Stimulated activated CD8-positive, alpha-beta memory T cell treated with anti-CD3 and anti-CD28 coated beads, Interleukin-7, amount 100 ng/mL, for 48 hours (primary cell): ENCODE measurements around the gene MRPL40.
"Not testable (repeated sequence)": the region's sequence is repeated elsewhere in the genome, so short reads cannot be mapped to it uniquely, and the experiment has no call there.

Source experiments
- DNase-seq, 2 donors: peaks; one replicate each; pipeline ENCODE4 v3.0.0-alpha.2; 2020; ENCODE audit warnings: low read depth in 1 of 2; ENCODE audit errors: extremely low read depth in 1 of 2

The MRPL40 gene

GRCh38 chr22:19436444-19437161, 4.3 kb downstream of the MRPL40 start:
- DNase-seq = not testable (repeated sequence)

GRCh38 chr22:19438298-19438697, 6.0 kb downstream of the MRPL40 start:
- DNase-seq = no peak

- DNase-seq = no peak
These were observed 8.3 kb downstream of the MRPL40 start for GRCh38 chr22:19440411-19441195.

- no peak for DNase-seq
These were observed 9.8 kb downstream of the MRPL40 start for GRCh38 chr22:19442166-19442565.

GRCh38 chr22:19443544-19444211, 11.3 kb downstream of the MRPL40 start:
- DNase-seq = no peak

- DNase-seq = not testable (repeated sequence)
These were observed 13.1 kb downstream of the MRPL40 start for GRCh38 chr22:19445279-19445982.

- DNase-seq = no peak
These were observed 14.4 kb downstream of the MRPL40 start for GRCh38 chr22:19446603-19447329.

GRCh38 chr22:19447330-19448075, 15.2 kb downstream of the MRPL40 start, which contains the start of gene C22orf39:
C22orf39 (minus strand) TSS chr22:19447711; CDS start chr22:19447688, 23 bp downstream.
- peak; percentile 73 to 78 for DNase-seq

- DNase-seq = no peak
These were observed 15.8 kb downstream of the MRPL40 start for GRCh38 chr22:19448076-19448607.

- peak; percentile 19 to 65 for DNase-seq
These were observed 16.5 kb downstream of the MRPL40 start for GRCh38 chr22:19448739-19449421.

- DNase-seq = no peak
These were observed 17.1 kb downstream of the MRPL40 start for GRCh38 chr22:19449422-19449767.

GRCh38 chr22:19450363-19451175, 18.2 kb downstream of the MRPL40 start:
- no peak for DNase-seq

GRCh38 chr22:19451570-19451969, 19.2 kb downstream of the MRPL40 start:
- no peak for DNase-seq

GRCh38 chr22:19453718-19454117, 21.4 kb downstream of the MRPL40 start:
- DNase-seq = no peak

GRCh38 chr22:19454156-19454555, 21.8 kb downstream of the MRPL40 start:
- DNase-seq = no peak

GRCh38 chr22:19455033-19455432, 22.7 kb downstream of the MRPL40 start:
- DNase-seq = no peak

GRCh38 chr22:19455585-19456370, 23.4 kb downstream of the MRPL40 start:
- no peak for DNase-seq
